Measurements from ENCODE around the gene PRICKLE2. TPM values are rescaled to one million over a fixed set of nuclear protein-coding genes. Genes with fewer than 3 reads are reported as not detected.

Gene PRICKLE2
- total RNA-seq, 1 experiment from 2014 or later: 3.2 TPM

- Histone ChIP-seq H2BK5ac (ENCODE audit: insufficient read length, low read length) (no peak overlapping the region), H3K23me2 (ENCODE audit: insufficient read length, low read depth, low read length, poor library complexity, severe bottlenecking) (no peaks in the 10 kb centered on the region), H2BK120ac (ENCODE audit: low read depth, low read length, poor library complexity, severe bottlenecking) (no peak overlapping the region), H4K91ac (ENCODE audit: insufficient read length, low read depth, low read length) (no peak overlapping the region), H3K9ac (ENCODE audit: extremely low read depth, insufficient read length, low read length) (no peak overlapping the region), H3K27ac (ENCODE audit: insufficient read length, low read depth, low read length) (no peak overlapping the region), H4K5ac (ENCODE audit: insufficient read length, low read depth, low read length) (no peak overlapping the region), H2AFZ (ENCODE audit: low read length) (no peak overlapping the region), H3K4me2 (ENCODE audit: insufficient read depth, insufficient read length, low read length) (no peak overlapping the region), H3K56ac (ENCODE audit: insufficient read length, low read depth, low read length) (no peak overlapping the region), H3K27me3 (ENCODE audit: insufficient read depth, low read length) (no peaks in the 10 kb centered on the region), H2AK5ac (ENCODE audit: insufficient read length, low read length) (no peak overlapping the region), H3K9me3 (ENCODE audit: control insufficient read depth, low read depth, low read length) (no peaks in the 10 kb centered on the region), H3K14ac (ENCODE audit: insufficient read depth, low read length) (no peak overlapping the region), H3K18ac (ENCODE audit: insufficient read length, low read depth, low read length) (no peak overlapping the region), H2BK20ac (ENCODE audit: low read depth, low read length, poor library complexity, severe bottlenecking) (no peak overlapping the region), H4K8ac (replicated peaks; ENCODE audit: insufficient read length, low read depth, low read length) (no peak overlapping the region), H2BK15ac (ENCODE audit: low read depth, low read length) (no peak overlapping the region), H3K23ac (ENCODE audit: insufficient read length, low read depth, low read length) (no peak overlapping the region), H3T11ph (ENCODE audit: low read length) (no peak overlapping the region), H3K79me1 (ENCODE audit: insufficient read depth, low read depth, low read length, poor library complexity, severe bottlenecking) (no peaks in the 10 kb centered on the region), H4K20me1 (ENCODE audit: control insufficient read depth, insufficient read depth, insufficient read length) (no peaks in the 10 kb centered on the region), H3K4me1 (ENCODE audit: insufficient read depth, low read length) (no peaks in the 10 kb centered on the region), H3K79me2 (ENCODE audit: insufficient read depth, low read length) (no peaks in the 10 kb centered on the region), H3K4ac (ENCODE audit: low read depth, low read length) (no peak overlapping the region), H2BK12ac (ENCODE audit: insufficient read length, low read depth, low read length) (no peak overlapping the region)
- DNase-seq: no peak
- Mint-ChIP-seq H3K4me1 (peaks cover 20% of the 10 kb centered on the region in 2 experiments), H3K27ac (no peak overlapping the region), H3K27me3 (ENCODE audit: low read depth) (no peaks in the 10 kb centered on the region; the same call in 1 of the 2 replicates), H3K4me3 (no peak overlapping the region), H3K36me3 (ENCODE audit: insufficient read depth in 1 of 3, low read depth in 3 of 3) (no peaks in the 10 kb centered on the region), H3K9me3 (no peaks in the 10 kb centered on the region; a peak in 1 of 5 replicates)
- no peak for TF ChIP-seq CTCF (conservative IDR thresholded peaks at IDR 0.05)
- WGBS (ENCODE audit: extremely low coverage, insufficient read length, low lambda C conversion rate): no CpG with 5 or more reads among the region's 2 CpGs
Observed at GRCh38 chr3:64055076-64055475, 170.2 kb downstream of the PRICKLE2 start.
